Epithelial cell of esophagus (primary cell): Measurements from ENCODE around the gene DYRK2.

ENCODE experiments used
- DNase-seq: peaks from one replicate; pipeline ENCODE4 v3.0.0; 2010; ENCODE audit warnings: low read depth
- H3K4me3 ChIP-seq: 2 replicates; pipeline ENCODE4 v1.5.1; 2011; ENCODE audit warnings: mild to moderate bottlenecking, low read length, control low read depth
- CTCF ChIP-seq: IDR thresholded peaks from 2 replicates; pipeline ENCODE4 v1.5.1; 2011; ENCODE audit warnings: low read depth, mild to moderate bottlenecking, low read length, control low read depth, inconsistent platforms; ENCODE audit not compliant: insufficient read depth; ENCODE audit errors: missing control alignments

The DYRK2 gene

GRCh38 chr12:67618303-67618702 is 30.2 kb upstream of the DYRK2 start:
- DNase-seq: no peak
- no peak for TF ChIP-seq CTCF
- no peak overlapping the region for H3K4me3 ChIP-seq

- TF ChIP-seq CTCF: no peak
- no peak for DNase-seq
- no peak overlapping the region for H3K4me3 ChIP-seq
These were observed 27.4 kb upstream of the DYRK2 start for GRCh38 chr12:67621112-67621511.

GRCh38 chr12:67621926-67622325 is 26.6 kb upstream of the DYRK2 start:
- DNase-seq: no peak
- no peak overlapping the region for H3K4me3 ChIP-seq
- no peak for TF ChIP-seq CTCF

- no peak for DNase-seq
- no peak overlapping the region for H3K4me3 ChIP-seq
- TF ChIP-seq CTCF: no peak
These were observed 25.3 kb upstream of the DYRK2 start for GRCh38 chr12:67623259-67623658.

GRCh38 chr12:67624355-67624754 is 24.2 kb upstream of the DYRK2 start:
- H3K4me3 ChIP-seq: no peak overlapping the region
- DNase-seq: no peak
- no peak for TF ChIP-seq CTCF

- no peak overlapping the region for H3K4me3 ChIP-seq
- TF ChIP-seq CTCF: no peak
- DNase-seq: no peak
These were observed 23.5 kb upstream of the DYRK2 start for GRCh38 chr12:67625004-67625403.

GRCh38 chr12:67626156-67626555 is 22.4 kb upstream of the DYRK2 start:
- no peak for DNase-seq
- H3K4me3 ChIP-seq: no peak overlapping the region
- no peak for TF ChIP-seq CTCF
